GM19467 (cell line): ENCODE results near the gene ISG15.
"Not testable (repeated sequence)": the region's sequence is repeated elsewhere in the genome, so short reads cannot be mapped to it uniquely, and the experiment has no call there.

Source experiments
- ATAC-seq: cut with Tn5 transposase; IDR thresholded peaks from one replicate; pipeline ENCODE4 v1.9.1; 2021; ENCODE audit warnings: mild to moderate bottlenecking, moderate library complexity; ENCODE audit not compliant: unreplicated experiment

The ISG15 gene

GRCh38 chr1:974687-975328 lies 38.5 kb upstream of the ISG15 start:
- ATAC-seq: no peak

GRCh38 chr1:975365-975764 lies 37.9 kb upstream of the ISG15 start:
- ATAC-seq: no peak

- peak; percentile 52 for ATAC-seq
Measured at GRCh38 chr1:975896-976683, 37.2 kb upstream of the ISG15 start.

GRCh38 chr1:976791-977190 lies 36.5 kb upstream of the ISG15 start:
- ATAC-seq: not testable (repeated sequence)

DNA sequence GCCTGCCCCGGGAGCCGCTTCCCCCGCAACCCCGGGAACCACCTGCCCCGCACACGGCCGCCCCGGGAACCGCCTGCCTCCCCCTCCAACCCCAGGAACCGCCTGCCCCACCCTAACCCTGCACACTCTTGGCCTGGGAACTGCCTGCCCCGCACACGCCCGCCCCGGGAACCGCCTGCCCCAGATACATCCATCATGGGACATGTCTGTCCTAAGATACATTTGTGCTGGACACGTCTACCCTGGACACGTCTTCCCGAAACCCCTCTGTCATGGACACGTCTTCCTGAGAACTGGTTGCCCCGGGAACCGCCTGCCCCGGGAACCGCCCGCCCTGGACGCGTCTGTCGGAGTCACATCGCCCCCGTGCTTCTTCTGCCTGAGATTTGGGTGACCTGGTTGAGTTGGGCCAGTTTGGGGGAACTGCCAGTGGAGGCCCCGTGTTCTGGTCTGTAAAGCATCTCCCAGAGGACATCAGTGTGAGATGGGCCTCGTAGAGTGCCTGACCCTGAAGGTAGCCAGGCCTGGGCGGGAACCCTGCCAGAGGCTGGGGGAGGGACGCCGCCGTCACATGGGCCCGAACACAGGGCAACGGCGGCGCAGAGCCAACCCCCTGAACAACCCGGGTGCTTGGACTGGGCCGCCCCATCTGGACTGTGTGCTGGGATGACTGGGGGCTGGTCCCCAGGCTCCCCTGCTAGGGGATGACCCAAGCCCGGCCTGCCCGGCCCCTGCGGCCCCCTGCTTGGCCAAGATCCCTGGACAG lies 35.0 kb upstream of the ISG15 start:
- ATAC-seq: no peak

GRCh38 chr1:978835-979743 lies 34.2 kb upstream of the ISG15 start:
- no peak for ATAC-seq

- no peak for ATAC-seq
Measured at GRCh38 chr1:979744-980072, 33.6 kb upstream of the ISG15 start.

DNA sequence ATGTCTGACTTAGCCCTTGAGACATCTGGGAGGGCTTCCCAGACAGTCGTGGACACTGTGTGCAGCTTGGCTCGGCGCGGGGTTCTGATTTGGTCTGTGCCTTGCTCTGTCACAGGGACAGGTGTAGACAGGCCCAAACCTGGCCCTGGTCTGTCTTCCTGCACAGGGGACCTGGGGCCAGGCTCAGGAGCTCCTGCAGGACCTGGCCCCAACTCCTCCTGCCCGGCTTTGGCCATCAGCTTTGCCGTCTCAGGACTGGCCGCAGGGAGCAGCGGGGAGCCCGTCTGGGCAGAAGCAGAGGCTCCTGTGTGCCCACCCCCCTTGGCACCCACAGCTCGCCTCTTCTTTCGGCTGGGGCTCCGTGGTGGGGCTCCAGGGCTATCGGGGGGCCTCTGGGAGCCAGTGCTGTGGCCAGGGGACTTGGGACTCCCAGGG lies 33.1 kb upstream of the ISG15 start:
- ATAC-seq: no peak

- ATAC-seq: no peak
Measured at GRCh38 chr1:980602-981395, 32.5 kb upstream of the ISG15 start.

DNA sequence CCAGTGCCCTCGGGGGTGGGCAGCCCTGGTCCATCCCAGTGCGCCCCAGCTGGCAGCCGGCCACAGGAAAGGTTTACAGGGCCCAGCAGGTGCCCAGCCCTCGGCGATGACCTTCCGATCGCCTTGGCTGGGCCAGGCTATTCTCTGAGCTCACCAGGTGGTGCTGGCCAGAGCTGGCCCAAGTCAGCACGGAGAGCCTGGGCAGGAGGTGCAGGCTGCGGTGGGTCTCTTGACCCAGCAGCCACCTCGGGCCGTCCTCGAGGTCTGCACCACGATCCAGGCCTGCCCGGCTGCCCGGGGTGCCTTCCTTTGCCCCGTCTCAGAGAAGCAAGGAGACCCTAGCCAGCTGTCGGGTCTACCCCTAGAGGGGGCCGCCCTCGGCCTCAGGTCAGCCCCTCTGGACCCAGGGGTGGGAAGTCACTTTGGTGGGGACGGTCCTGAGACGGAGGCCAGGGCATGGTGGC lies 31.8 kb upstream of the ISG15 start:
- ATAC-seq: no peak

DNA sequence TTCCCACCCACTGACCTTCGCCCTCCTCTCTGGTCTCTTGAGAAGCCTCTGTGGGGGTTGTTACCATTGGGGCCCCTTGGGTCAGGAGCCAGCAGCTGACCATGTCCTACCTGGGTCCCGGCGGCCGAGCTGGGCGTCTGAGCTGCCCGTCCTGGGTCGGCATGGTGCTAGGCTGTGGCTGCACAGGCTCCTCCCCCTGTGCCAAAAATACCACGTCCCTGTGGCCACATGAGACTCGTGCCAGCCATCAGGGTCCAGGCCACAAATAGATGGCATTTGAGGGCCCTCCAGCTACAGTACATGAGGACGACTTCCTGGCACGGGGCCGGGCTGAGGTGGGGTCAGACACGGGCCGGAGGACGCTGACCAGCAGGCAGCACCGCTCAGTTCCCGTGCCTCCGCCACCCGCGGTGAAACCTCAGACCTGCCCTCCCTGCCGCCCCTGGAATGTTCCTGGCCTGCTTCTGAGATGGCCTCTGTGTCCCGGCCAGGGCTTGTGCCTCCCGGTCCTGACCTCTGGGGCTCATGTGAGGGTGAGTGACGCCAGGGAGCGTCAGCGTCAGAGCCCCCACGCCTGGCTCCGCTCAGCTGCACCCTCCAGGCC lies 31.2 kb upstream of the ISG15 start, which contains the start of gene PERM1:
TSS of gene PERM1 (minus strand) at position 139 of the 604 bp plus-strand sequence. CDS start 1,064 bp downstream, outside the sequence.
- no peak for ATAC-seq

- no peak for ATAC-seq
Measured at GRCh38 chr1:982765-983436, 30.4 kb upstream of the ISG15 start.

- no peak for ATAC-seq
Measured at GRCh38 chr1:983798-984475, 29.4 kb upstream of the ISG15 start.

DNA sequence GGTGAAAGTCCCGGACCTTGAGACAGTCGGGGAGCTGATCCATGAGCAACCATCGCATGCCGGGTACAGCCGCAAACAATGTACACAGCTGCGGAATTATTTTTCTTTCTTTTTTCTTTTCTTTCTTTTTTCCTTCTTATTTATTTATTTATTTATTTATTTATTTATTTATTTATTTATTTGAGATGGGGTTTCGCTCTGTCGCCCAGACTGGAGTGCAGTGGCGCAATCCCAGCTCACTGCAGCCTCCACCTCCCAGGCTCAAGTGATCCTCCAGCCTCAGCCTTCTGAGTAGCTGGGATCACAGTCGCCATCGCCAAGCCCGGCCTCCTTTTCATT lies 28.9 kb upstream of the ISG15 start:
- no peak for ATAC-seq

DNA sequence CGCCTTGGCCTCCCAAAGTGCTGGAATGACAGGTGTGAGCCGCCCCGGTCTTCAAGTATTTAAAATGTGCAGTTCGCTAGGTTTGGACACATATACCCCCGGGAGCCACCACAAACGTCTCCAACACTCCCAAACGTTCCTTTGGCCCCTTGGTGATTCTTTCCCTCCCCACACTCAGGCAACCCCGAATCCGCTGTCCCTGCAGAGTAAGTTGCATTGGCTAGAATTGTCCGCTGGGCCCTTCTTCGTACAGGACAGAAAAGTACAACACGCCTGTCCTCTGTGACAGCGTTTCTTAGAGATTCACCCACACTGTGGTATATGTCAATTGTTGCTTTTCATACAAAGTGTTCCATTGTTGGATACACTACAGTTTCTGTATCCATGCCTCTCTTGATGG lies 28.2 kb upstream of the ISG15 start:
- no peak for ATAC-seq

DNA sequence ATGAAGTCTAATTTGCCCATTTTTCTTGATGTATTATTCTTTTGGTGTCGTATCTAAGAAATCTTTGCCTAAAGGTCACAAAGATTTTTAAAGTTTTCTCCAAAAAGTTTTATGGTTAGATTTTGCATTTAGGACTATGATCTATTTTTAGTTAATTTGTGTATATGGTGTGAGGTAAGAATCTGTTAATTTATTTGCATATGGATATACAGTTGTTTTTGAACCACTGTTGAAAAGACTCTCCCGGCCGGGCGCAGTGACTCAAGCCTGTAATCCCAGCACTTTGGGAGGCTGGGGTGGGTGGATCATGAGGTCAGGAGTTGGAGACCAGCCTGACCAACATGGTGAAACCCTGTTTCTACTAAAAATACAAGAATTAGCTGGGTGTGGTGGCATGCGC lies 25.2 kb upstream of the ISG15 start:
- not testable (repeated sequence) for ATAC-seq

GRCh38 chr1:991275-991674 lies 22.0 kb upstream of the ISG15 start:
- not testable (repeated sequence) for ATAC-seq

DNA sequence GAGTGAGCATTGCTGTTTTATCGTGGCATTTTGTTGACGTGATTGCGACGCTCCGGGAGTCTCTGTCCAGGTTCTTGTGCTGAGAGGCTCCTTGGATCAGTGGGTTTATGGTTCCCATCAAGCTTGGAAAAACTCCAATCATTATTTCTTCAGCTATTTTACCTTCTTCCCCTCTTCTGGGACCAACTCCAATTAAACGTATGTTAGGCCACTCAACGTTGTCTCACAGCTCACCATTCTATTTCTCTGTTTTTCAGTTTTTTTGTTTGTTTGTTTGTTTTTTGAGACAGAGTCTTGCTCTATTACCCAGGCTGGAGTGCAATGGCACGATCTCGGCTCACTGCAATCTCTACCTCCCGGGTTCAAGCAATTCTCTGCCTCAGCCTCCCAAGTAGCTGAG lies 21.4 kb upstream of the ISG15 start:
- no peak for ATAC-seq
